NT2/D1 (cell line): ENCODE data around the gene ALG14.

ENCODE experiments used
- YY1 ChIP-seq: IDR thresholded peaks from 2 replicates; pipeline ENCODE4 v1.6.1; 2011; ENCODE audit not compliant: insufficient read length, insufficient read depth
- ZNF274 ChIP-seq: IDR thresholded peaks from 2 replicates; pipeline ENCODE4 v1.6.1; 2011; ENCODE audit warnings: mild to moderate bottlenecking, low read depth, low read length

GRCh38 chr1:94999456-95000131 lies 73.2 kb downstream of the ALG14 start:
- TF ChIP-seq ZNF274 (no peak), YY1 (no peak)
